Astrocyte (in vitro differentiated cells and primary cell): ENCODE measurements around the gene KIF4B.

Experiments used
- EZH2 ChIP-seq: IDR thresholded peaks from 2 replicates; pipeline ENCODE4 v1.6.1; 2012; ENCODE audit warnings: mild to moderate bottlenecking, low read length, inconsistent platforms; ENCODE audit not compliant: insufficient read depth
- TF ChIP-seq, protein P1 (sequence below): IDR thresholded peaks from 2 replicates; pipeline ENCODE4 v1.5.1; 2011; ENCODE audit warnings: low read depth, mild to moderate bottlenecking, inconsistent platforms, low read length, moderate library complexity; ENCODE audit not compliant: insufficient read depth

DNA sequence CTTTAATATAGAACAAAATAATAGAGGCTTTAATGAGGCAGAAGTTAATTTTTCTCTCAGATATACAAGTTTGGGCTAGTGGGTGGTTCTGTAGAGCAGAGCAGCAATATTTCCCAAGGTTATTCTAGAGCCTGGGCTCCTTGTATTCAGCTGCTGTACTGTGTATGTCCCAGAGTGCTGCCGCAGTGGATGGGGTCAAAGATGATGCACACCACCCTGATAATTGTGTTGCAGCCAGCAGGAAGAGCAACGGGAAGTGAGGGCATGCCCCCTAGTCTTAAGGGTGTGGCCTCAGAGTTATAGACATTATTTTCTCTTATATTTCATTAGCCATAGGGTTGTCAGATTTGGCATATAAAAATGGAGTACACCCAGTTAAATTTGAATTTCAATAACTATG, 23.9 kb upstream of the KIF4B start:
- TF ChIP-seq, protein P1, sequence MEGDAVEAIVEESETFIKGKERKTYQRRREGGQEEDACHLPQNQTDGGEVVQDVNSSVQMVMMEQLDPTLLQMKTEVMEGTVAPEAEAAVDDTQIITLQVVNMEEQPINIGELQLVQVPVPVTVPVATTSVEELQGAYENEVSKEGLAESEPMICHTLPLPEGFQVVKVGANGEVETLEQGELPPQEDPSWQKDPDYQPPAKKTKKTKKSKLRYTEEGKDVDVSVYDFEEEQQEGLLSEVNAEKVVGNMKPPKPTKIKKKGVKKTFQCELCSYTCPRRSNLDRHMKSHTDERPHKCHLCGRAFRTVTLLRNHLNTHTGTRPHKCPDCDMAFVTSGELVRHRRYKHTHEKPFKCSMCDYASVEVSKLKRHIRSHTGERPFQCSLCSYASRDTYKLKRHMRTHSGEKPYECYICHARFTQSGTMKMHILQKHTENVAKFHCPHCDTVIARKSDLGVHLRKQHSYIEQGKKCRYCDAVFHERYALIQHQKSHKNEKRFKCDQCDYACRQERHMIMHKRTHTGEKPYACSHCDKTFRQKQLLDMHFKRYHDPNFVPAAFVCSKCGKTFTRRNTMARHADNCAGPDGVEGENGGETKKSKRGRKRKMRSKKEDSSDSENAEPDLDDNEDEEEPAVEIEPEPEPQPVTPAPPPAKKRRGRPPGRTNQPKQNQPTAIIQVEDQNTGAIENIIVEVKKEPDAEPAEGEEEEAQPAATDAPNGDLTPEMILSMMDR, result no peak
- TF ChIP-seq EZH2, result no peak
